ENCODE results near the gene KRT10. TPM values are rescaled to one million over a fixed set of nuclear protein-coding genes. Genes with fewer than 3 reads are reported as not detected.
A peak's percentile ranks its signal among the peaks of the same experiment; 100 is the strongest.

Gene KRT10
- total RNA-seq, 1 donor from 2014 or later: 52.9 TPM

GRCh38 chr17:40827746-40828453 lies 5.5 kb upstream of the KRT10 start:
- peaks cover 21% of the 10 kb centered on the region for H3K4me1 Mint-ChIP-seq (ENCODE audit: low read depth)
- peak overlapping the region; percentile 10 for H3K4me3 Mint-ChIP-seq (ENCODE audit: unreplicated experiment)
- peak overlapping the region; percentile 64 for H3K27ac Mint-ChIP-seq (ENCODE audit: unreplicated experiment)
- TF ChIP-seq, protein P1, sequence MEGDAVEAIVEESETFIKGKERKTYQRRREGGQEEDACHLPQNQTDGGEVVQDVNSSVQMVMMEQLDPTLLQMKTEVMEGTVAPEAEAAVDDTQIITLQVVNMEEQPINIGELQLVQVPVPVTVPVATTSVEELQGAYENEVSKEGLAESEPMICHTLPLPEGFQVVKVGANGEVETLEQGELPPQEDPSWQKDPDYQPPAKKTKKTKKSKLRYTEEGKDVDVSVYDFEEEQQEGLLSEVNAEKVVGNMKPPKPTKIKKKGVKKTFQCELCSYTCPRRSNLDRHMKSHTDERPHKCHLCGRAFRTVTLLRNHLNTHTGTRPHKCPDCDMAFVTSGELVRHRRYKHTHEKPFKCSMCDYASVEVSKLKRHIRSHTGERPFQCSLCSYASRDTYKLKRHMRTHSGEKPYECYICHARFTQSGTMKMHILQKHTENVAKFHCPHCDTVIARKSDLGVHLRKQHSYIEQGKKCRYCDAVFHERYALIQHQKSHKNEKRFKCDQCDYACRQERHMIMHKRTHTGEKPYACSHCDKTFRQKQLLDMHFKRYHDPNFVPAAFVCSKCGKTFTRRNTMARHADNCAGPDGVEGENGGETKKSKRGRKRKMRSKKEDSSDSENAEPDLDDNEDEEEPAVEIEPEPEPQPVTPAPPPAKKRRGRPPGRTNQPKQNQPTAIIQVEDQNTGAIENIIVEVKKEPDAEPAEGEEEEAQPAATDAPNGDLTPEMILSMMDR (IDR thresholded peaks at IDR 0.05): no peak
- no peak for DNase-seq (ENCODE audit: low spot score)
- peaks cover 3% of the 10 kb centered on the region for H3K36me3 Mint-ChIP-seq (ENCODE audit: low read depth)
- no peaks in the 10 kb centered on the region for H3K9me3 Mint-ChIP-seq (ENCODE audit: low read depth)
- no peaks in the 10 kb centered on the region for H3K27me3 Mint-ChIP-seq (ENCODE audit: low read depth)

DNA sequence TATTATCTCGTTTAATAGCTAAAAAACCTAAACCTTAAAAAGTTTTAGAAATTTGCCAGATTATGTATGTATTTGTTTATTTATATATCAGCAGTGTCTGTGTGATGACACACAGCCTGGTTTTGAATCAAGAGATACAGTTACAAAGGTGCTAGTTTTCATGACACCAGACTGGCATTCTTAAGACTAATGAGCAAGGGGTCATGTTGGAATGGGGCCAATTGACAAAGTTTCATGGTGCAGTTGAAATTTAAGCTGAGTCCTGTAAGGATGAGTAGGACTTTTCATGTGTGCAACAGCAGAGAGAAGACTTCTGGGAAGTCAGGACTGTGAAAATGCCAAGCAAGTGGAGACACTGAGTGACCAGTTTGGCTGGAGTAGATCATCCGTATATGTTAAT lies 3.2 kb upstream of the KRT10 start:
- Mint-ChIP-seq H3K9me3 (ENCODE audit: low read depth) (no peaks in the 10 kb centered on the region), H3K27me3 (ENCODE audit: low read depth) (no peaks in the 10 kb centered on the region), H3K27ac (ENCODE audit: unreplicated experiment) (no peak overlapping the region), H3K36me3 (ENCODE audit: low read depth) (no peaks in the 10 kb centered on the region), H3K4me3 (ENCODE audit: unreplicated experiment) (no peak overlapping the region), H3K4me1 (ENCODE audit: low read depth) (peaks cover 21% of the 10 kb centered on the region)
- TF ChIP-seq, protein P1 (IDR thresholded peaks at IDR 0.05): no peak
- no peak for DNase-seq (ENCODE audit: low spot score)

- Mint-ChIP-seq H3K9me3 (ENCODE audit: low read depth) (no peaks in the 10 kb centered on the region), H3K4me3 (ENCODE audit: unreplicated experiment) (no peak overlapping the region), H3K27ac (ENCODE audit: unreplicated experiment) (no peak overlapping the region), H3K36me3 (ENCODE audit: low read depth) (no peaks in the 10 kb centered on the region), H3K27me3 (ENCODE audit: low read depth) (no peaks in the 10 kb centered on the region), H3K4me1 (ENCODE audit: low read depth) (peaks cover 33% of the 10 kb centered on the region)
- DNase-seq (ENCODE audit: low spot score): no peak
- TF ChIP-seq, protein P1 (IDR thresholded peaks at IDR 0.05): no peak
Measured at GRCh38 chr17:40824015-40824832, 1.8 kb upstream of the KRT10 start.

GRCh38 chr17:40821536-40821935 lies 878 bp downstream of the KRT10 start:
- TF ChIP-seq, protein P1 (IDR thresholded peaks at IDR 0.05): no peak
- Mint-ChIP-seq H3K4me1 (ENCODE audit: low read depth) (peaks cover 31% of the 10 kb centered on the region), H3K27me3 (ENCODE audit: low read depth) (no peaks in the 10 kb centered on the region), H3K4me3 (ENCODE audit: unreplicated experiment) (no peak overlapping the region), H3K9me3 (ENCODE audit: low read depth) (no peaks in the 10 kb centered on the region), H3K36me3 (ENCODE audit: low read depth) (peaks cover 8% of the 10 kb centered on the region), H3K27ac (ENCODE audit: unreplicated experiment) (no peak overlapping the region)
- DNase-seq (ENCODE audit: low spot score): no peak

DNA sequence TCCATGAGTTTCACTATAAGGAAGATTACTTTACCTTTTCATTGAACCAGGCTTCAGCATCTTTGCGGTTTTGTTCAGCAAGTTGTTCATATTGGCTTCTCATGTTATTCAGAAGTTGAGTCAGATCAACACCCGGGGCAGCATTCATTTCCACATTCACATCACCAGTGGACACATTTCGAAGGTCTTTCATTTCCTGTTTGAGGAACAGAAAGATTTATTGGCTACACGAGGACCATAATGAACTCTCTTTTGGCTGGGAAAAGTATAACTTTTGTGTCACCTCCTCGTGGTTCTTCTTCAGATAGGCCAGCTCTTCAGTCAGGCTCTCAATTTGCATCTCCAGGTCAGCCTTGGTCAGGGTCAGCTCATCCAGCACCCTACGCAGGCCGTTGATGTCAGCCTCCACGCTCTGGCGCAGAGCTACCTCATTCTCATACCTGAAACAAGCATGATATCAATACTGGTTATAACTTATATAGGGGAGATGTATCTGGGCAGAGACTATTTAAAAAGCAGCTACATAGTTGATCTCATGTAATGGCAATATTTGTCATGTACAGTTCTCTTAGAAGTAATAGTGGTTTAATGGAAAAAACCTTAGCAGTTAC lies 2.1 kb downstream of the KRT10 start:
- TF ChIP-seq, protein P1 (IDR thresholded peaks at IDR 0.05): no peak
- peaks cover 31% of the 10 kb centered on the region for H3K4me1 Mint-ChIP-seq (ENCODE audit: low read depth)
- H3K9me3 Mint-ChIP-seq (ENCODE audit: low read depth): no peaks in the 10 kb centered on the region
- H3K4me3 Mint-ChIP-seq (ENCODE audit: unreplicated experiment): no peak overlapping the region
- H3K27ac Mint-ChIP-seq (ENCODE audit: unreplicated experiment): no peak overlapping the region
- no peak for DNase-seq (ENCODE audit: low spot score)
- H3K36me3 Mint-ChIP-seq (ENCODE audit: low read depth): peaks cover 8% of the 10 kb centered on the region
- no peaks in the 10 kb centered on the region for H3K27me3 Mint-ChIP-seq (ENCODE audit: low read depth)
